ENCODE data around the gene CSTF2.

The CSTF2 gene

GRCh38 chrX:100864657-100865391 lies 44.6 kb downstream of the CSTF2 start:
- in situ Hi-C loops (cut with HindIII; ENCODE audit: low pct_ligation_motif_present, low pct_unique_long_range_greater_than_20kb, low sequenced_read_pairs), result no loop called here
- DNase-seq, result no peak

GRCh38 chrX:100868273-100868672 lies 48.1 kb downstream of the CSTF2 start:
- DNase-seq, result no peak
- in situ Hi-C loops (cut with HindIII; ENCODE audit: low pct_ligation_motif_present, low pct_unique_long_range_greater_than_20kb, low sequenced_read_pairs), result no loop called here

GRCh38 chrX:100870527-100870926 lies 50.3 kb downstream of the CSTF2 start:
- in situ Hi-C loops (cut with HindIII; ENCODE audit: low pct_ligation_motif_present, low pct_unique_long_range_greater_than_20kb, low sequenced_read_pairs), result no loop called here
- no peak for DNase-seq

- in situ Hi-C loops (cut with HindIII; ENCODE audit: low pct_ligation_motif_present, low pct_unique_long_range_greater_than_20kb, low sequenced_read_pairs), result no loop called here
- DNase-seq, result no peak
Observed at GRCh38 chrX:100871594-100872560, 51.7 kb downstream of the CSTF2 start.

GRCh38 chrX:100874325-100874724 lies 54.1 kb downstream of the CSTF2 start, which contains the start of gene NOX1:
Gene NOX1, minus strand, starts transcription at chrX:100874359. Its CDS starts 220 bp downstream, at chrX:100874139.
- in situ Hi-C loops (cut with HindIII; ENCODE audit: low pct_ligation_motif_present, low pct_unique_long_range_greater_than_20kb, low sequenced_read_pairs), result no loop called here
- DNase-seq, result no peak

- in situ Hi-C loops (cut with HindIII; ENCODE audit: low pct_ligation_motif_present, low pct_unique_long_range_greater_than_20kb, low sequenced_read_pairs), result no loop called here
- DNase-seq, result no peak
Observed at GRCh38 chrX:100880368-100880767, 60.2 kb downstream of the CSTF2 start.

GRCh38 chrX:100883654-100884053 lies 63.5 kb downstream of the CSTF2 start:
- in situ Hi-C loops (cut with HindIII; ENCODE audit: low pct_ligation_motif_present, low pct_unique_long_range_greater_than_20kb, low sequenced_read_pairs), result no loop called here
- no peak for DNase-seq
